GM19463 (cell line): ENCODE results near the gene FABP1.
A peak's percentile ranks its signal among the peaks of the same experiment; 100 is the strongest.

Experiments used
- ATAC-seq: cut with Tn5 transposase; IDR thresholded peaks from one replicate; pipeline ENCODE4 v1.9.1; 2021; ENCODE audit warnings: mild to moderate bottlenecking, moderate library complexity; ENCODE audit not compliant: unreplicated experiment

Gene FABP1

GRCh38 chr2:88127888-88128653 lies at the start of gene FABP1:
Gene FABP1 (minus strand): TSS chr2:88128062. CDS start chr2:88128017, 45 bp downstream.
- no peak for ATAC-seq

DNA sequence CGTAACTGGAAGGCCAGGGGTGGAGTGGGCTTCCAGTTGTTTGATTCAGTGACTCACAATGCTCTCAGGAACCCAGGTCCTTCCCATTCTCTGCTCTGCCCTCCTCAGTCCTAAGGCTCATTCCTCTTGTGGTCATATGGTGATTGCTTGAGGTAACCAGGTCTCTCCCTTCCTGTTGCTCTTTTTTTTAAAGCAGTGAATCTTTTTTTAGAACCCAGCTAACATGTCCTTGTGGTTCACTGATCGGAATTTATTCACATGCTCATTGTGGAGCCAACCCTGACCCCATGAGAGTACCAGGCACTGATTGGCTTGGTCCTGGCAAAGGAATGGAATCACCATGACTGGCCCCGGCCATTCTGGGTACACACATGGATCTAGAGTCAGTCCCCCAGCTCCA lies 49.7 kb upstream of the FABP1 start:
- ATAC-seq, result no peak

DNA sequence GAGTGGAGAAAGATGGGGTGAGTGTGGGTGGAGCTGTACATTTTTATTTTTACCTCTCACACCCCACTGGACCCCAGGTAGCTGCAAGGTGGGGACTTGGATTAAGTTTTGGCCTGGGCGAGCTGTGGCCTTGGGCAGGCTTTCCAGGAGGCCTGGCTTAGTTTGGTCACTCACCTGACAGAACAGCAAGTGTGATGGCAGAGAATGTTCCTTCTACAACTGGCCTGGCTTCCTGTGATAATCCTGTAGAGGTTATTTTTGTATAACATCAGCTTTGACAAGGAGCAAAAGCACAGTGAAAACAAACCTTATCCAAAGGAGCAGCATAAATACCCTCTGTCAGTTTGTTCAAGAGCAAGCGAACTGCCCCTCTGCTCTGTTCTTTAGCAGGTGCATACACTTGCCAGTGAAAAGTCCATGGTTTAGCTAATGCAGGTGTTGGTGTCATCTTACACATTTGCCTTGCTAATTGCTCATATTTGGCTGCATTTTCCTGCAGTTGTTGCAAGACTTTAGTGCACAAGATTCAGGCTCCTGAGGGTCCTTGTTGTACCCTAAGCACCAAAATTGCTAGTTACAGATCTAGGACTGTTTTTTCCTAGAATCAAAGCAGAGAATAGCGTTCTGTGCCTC lies 48.6 kb upstream of the FABP1 start:
- no peak for ATAC-seq

- no peak for ATAC-seq
Measured at GRCh38 chr2:88172882-88173281, 45.0 kb upstream of the FABP1 start.

DNA sequence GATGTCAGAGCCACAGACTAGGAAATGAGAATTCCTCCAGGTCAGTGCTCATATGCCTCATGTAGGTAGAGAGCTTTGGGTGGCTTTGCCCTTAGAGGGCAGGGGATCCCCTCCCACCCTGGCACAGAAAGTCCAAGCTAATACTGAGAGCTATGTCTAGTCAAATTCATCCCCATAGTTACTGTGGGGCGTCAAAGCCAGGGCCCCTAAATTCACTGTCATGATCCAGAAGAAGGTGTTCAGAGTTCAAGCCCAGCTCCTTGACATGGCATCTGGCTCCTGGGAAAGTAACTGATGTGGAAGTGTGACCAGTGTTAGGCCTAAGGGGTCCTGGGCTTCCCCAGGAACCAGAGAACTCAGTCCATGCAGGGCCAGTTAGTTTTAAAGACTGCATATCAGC lies 44.1 kb upstream of the FABP1 start:
- no peak for ATAC-seq

DNA sequence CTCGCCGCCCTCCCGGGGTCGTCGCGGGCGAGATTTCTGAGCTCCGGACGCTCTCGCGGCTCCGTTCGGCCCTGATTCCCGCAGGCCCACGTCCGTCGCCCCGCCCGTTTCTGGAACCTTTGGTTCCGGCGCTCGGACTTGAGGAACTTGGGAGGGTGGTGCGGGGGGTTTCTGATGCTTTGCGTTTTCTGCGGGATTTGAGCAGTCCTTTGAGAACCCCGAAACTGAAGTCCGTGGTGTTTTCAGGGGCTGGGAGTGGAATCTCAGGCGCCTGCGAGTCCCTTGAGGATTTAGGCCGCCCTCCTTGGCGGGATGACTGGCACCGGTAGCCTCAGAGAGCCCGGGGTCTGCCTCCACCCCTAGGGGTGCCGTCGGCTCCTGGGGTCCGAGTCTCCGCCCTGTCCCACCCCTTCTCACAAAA lies 42.6 kb upstream of the FABP1 start:
- peak; percentile 28 for ATAC-seq

GRCh38 chr2:88168386-88168785 lies 40.5 kb upstream of the FABP1 start:
- no peak for ATAC-seq

- ATAC-seq, result no peak
Measured at GRCh38 chr2:88167740-88168139, 39.9 kb upstream of the FABP1 start.

GRCh38 chr2:88165332-88166003 lies 37.6 kb upstream of the FABP1 start:
- ATAC-seq, result no peak

- no peak for ATAC-seq
Measured at GRCh38 chr2:88161446-88162244, 33.8 kb upstream of the FABP1 start.

DNA sequence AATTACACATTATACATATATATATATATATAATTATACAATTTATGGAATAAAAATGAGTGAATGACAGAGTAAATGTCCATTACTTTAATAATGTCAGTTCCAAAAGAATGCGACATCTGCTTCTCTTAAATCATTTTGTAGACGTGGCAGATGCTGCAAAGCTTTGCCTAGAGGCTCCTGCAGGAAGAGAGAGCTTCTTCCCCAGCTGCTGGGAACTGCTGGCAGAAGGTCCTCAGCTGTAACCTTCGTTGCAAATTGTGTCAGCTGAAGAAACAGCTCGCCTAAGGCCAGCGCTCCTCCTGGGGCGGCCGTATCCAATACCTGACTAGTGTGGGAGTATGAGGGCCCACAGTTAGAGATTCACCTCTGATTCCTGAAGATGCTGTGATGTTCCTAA lies 32.7 kb upstream of the FABP1 start:
- ATAC-seq, result no peak

GRCh38 chr2:88159955-88160415 lies 32.1 kb upstream of the FABP1 start:
- peak; percentile 57 for ATAC-seq

- ATAC-seq, result no peak
Measured at GRCh38 chr2:88159481-88159880, 31.6 kb upstream of the FABP1 start.

DNA sequence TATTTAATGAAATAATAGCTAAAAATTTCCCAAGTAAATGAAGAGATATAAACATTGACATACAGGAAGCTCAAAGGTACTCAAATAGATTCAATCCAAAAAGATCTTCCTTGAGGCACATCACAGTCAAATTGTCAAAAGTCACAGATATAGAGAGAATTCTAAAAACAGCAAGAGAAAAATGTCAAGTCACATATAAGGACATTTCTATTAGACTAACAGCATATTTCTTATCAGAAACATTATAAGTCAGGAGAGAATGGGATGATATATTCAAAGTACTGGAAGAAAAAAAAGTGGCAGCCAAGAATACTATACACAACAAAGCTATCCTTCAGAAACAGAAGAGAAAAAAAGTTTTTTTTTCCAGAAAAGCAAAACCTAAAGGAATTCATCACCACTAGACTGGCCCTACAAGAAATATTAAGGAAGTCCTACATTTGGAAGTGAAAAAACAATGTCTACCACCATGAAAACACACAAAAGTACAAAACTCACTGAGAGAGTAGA lies 21.1 kb upstream of the FABP1 start:
- no peak for ATAC-seq

DNA sequence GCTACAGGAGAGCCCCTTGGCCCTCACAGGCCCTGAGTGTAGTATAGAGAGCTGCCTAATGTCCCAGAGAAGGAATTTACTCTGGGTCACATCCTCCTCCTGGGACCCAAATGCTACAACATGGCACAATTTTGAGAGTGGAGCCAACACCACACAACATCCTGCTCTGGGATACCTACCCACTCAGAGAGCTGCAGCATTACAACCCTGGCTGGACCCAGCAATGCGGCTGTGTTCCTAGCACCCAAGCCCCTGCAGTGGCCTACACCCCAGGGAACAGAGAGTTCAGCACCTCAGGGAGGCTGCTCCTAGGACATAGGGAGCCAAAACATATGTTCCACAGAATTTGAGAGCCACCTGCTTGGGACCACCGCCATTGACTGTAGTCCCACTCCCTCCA lies 19.3 kb upstream of the FABP1 start:
- no peak for ATAC-seq

- ATAC-seq, result no peak
Measured at GRCh38 chr2:88146590-88146989, 18.7 kb upstream of the FABP1 start.

DNA sequence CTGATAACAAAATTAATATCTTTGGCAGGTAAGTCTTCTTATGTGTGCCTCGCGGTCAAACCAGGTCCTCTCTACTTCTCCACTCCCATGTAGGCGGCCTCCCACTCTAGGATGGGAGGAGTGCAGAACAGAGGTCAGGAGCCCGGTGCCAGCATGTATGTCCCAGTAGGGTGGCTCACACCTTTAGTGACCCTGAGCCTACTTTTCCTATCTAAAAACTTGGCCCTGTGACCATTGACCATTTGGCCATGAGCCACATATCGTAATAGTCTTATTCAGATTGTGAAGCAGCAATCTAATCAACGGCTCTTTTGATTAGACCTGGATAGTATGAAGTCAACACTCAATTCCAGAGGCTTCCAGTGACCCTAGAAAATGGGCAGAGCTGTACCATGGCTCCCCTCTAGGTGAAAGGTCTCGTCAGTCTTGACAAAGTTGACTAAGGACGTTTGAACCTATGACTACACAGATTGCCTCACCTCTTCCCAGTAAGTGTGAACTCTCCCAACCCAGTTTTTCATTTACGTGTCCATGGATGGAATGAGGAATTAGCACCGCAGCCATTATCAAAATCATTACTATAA lies 17.1 kb upstream of the FABP1 start:
- no peak for ATAC-seq

DNA sequence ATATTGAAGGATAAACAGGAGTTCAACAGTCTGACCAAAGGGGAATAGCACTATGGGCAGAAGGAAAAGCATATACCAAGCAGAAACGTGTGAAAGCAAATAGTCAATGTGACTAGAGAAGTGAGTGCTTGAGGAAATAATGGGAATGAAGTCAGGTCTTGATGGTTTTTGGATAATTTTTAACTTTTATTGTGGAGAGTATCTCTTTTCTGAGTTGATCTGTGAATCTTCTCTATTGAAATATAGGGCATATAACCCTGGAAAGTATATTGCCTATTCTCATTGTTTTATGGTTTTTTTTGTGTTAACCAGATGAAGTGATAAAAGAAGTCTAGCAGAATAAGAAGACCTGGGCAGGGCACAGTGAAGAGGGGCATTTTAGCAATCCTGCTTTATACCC lies 16.4 kb upstream of the FABP1 start:
- ATAC-seq, result no peak

GRCh38 chr2:88141952-88142351 lies 14.1 kb upstream of the FABP1 start:
- ATAC-seq, result no peak

DNA sequence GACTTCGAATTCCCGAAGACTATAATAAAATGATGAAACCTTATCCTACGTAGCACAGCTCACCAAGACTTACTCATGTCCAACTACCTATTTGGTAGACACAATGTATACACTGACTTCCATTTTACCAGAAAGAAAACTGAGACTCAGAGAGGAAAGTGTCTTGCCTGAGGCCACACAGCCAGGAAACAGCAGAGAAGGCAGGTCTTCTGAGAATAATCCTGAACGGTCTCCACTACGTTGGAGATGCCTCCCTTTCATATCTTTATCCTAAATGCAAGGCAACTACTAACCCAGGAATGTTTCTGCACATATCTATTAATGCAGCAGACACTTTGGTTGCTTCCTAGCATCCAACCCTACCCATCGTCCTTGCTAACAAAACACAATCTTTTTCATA lies 11.9 kb upstream of the FABP1 start:
- ATAC-seq, result no peak
